Thoracic aorta (tissue), 2 donors: ENCODE data around the gene SUN5. TPM values are rescaled to one million over a fixed set of nuclear protein-coding genes. Genes with fewer than 3 reads are reported as not detected.

Experiments used
- ATAC-seq: fragments of 150-250 bp; one replicate; pipeline ENCODE4 v1.8.0; 2017; ENCODE audit warnings: low read depth; ENCODE audit not compliant: insufficient number of reproducible peaks, low FRiP score
- DNase-seq: peaks from one replicate; pipeline ENCODE4 v3.0.0-alpha.2; 2020; ENCODE audit warnings: low spot score
- H3K27ac ChIP-seq, 2 donors: fragments of 200-600 bp; sonication (generic); 1 replicate in 1 of 2; 2 replicates in 1 of 2; pipeline ENCODE4 v1.5.1; 2016; ENCODE audit warnings: mild to moderate bottlenecking in 2 of 2, moderate library complexity in 2 of 2
- H3K27me3 ChIP-seq: fragments of 200-600 bp; sonication (generic); replicated peaks from 2 replicates; pipeline ENCODE4 v1.6.0; 2016; ENCODE audit warnings: mild to moderate bottlenecking; ENCODE audit not compliant: insufficient read depth
- H3K36me3 ChIP-seq: fragments of 200-600 bp; sonication (generic); one replicate; pipeline ENCODE4 v1.5.1; 2016
- H3K4me1 ChIP-seq, 2 donors: fragments of 200-600 bp; sonication (generic); 1 replicate in 1 of 2; 2 replicates in 1 of 2; pipeline versions ENCODE4 v1.5.1 to v1.6.0; 2016; ENCODE audit warnings: low read depth in 2 of 2, mild to moderate bottlenecking in 1 of 2; ENCODE audit not compliant: control insufficient read depth in 1 of 2
- H3K4me3 ChIP-seq: fragments of 200-600 bp; sonication (generic); 2 replicates; pipeline ENCODE4 v1.5.1; 2016; ENCODE audit warnings: mild to moderate bottlenecking
- H3K9me3 ChIP-seq: fragments of 200-600 bp; sonication (generic); 2 replicates; pipeline ENCODE4 v1.5.1; 2016
- CTCF ChIP-seq: fragments of 200-600 bp; sonication (generic); IDR thresholded peaks from one replicate; pipeline ENCODE4 v1.5.1; 2019; ENCODE audit warnings: antibody characterized with exemption
- total RNA-seq, 2 donors: library from RNA; depleted of rRNA; stranded (reverse); fragments of >200 nt; gene quantifications; one replicate each; pipeline versions ENCODE4 v1.1.0 to v1.2.3, GENCODE V29; 2016

SUN5 gene
- total RNA-seq, 2 donors from 2014 or later: not detected

- no peak for DNase-seq
- no peak overlapping the region for H3K27ac ChIP-seq
- H3K4me3 ChIP-seq: no peak overlapping the region
- TF ChIP-seq CTCF: no peak
- H3K9me3 ChIP-seq: no peaks in the 10 kb centered on the region
- ATAC-seq: no peak
- no peaks in the 10 kb centered on the region for H3K27me3 ChIP-seq
- H3K36me3 ChIP-seq: no peaks in the 10 kb centered on the region
- no peaks in the 10 kb centered on the region for H3K4me1 ChIP-seq
Measured at GRCh38 chr20:32967961-32968457, 36.2 kb downstream of the SUN5 start.

GRCh38 chr20:32966881-32967781 is 37.1 kb downstream of the SUN5 start:
- no peak for TF ChIP-seq CTCF
- Histone ChIP-seq H3K4me1 (no peaks in the 10 kb centered on the region), H3K27me3 (no peaks in the 10 kb centered on the region), H3K4me3 (no peak overlapping the region), H3K9me3 (no peaks in the 10 kb centered on the region), H3K36me3 (no peaks in the 10 kb centered on the region), H3K27ac (no peak overlapping the region)
- DNase-seq (no peak), ATAC-seq (no peak)

GRCh38 chr20:32966382-32966781 is 37.9 kb downstream of the SUN5 start:
- DNase-seq (no peak), ATAC-seq (no peak)
- TF ChIP-seq CTCF: no peak
- Histone ChIP-seq H3K9me3 (no peaks in the 10 kb centered on the region), H3K4me1 (no peaks in the 10 kb centered on the region), H3K36me3 (no peaks in the 10 kb centered on the region), H3K27ac (no peak overlapping the region), H3K27me3 (no peaks in the 10 kb centered on the region), H3K4me3 (no peak overlapping the region)

GRCh38 chr20:32965581-32966373 is 38.5 kb downstream of the SUN5 start:
- H3K36me3 ChIP-seq: no peaks in the 10 kb centered on the region
- no peaks in the 10 kb centered on the region for H3K27me3 ChIP-seq
- no peak for TF ChIP-seq CTCF
- H3K4me1 ChIP-seq: no peaks in the 10 kb centered on the region
- no peak overlapping the region for H3K4me3 ChIP-seq
- no peak overlapping the region for H3K27ac ChIP-seq
- no peaks in the 10 kb centered on the region for H3K9me3 ChIP-seq
- DNase-seq: no peak
- ATAC-seq: no peak

GRCh38 chr20:32965115-32965514 is 39.1 kb downstream of the SUN5 start:
- DNase-seq: no peak
- TF ChIP-seq CTCF: no peak
- H3K4me3 ChIP-seq: no peak overlapping the region
- no peak for ATAC-seq
- no peaks in the 10 kb centered on the region for H3K36me3 ChIP-seq
- H3K27ac ChIP-seq: no peak overlapping the region
- no peaks in the 10 kb centered on the region for H3K4me1 ChIP-seq
- H3K27me3 ChIP-seq: no peaks in the 10 kb centered on the region
- H3K9me3 ChIP-seq: no peaks in the 10 kb centered on the region
